IMR-90 (cell line): ENCODE measurements around the gene ATXN10. TPM values are rescaled to one million over a fixed set of nuclear protein-coding genes. Genes with fewer than 3 reads are reported as not detected.

Source experiments
- ATAC-seq: fragments of 200-7000 bp; cut with Tn5 transposase; 2 replicates; pipeline ENCODE4 v1.9.1; 2020; ENCODE audit warnings: low read depth, mild to moderate bottlenecking, moderate library complexity
- BruUV-seq: library from RNA; stranded (reverse); fragments of 400-500 nt; replicated peaks from 2 replicates; lab custom pipeline; 2021; lab: Mats Ljungman, UMichigan
- CTCF ChIA-PET: fragments of 300-600 bp; formaldehyde crosslinking; extraction: SDS; loops from one replicate; lab custom pipeline; 2021; ENCODE audit warnings: antibody characterized with exemption; lab: Yijun Ruan, JAX
- POLR2A ChIA-PET: fragments of 300-600 bp; sonication (Branson Sonifier 250); formaldehyde crosslinking; loops from one replicate; lab custom pipeline; 2022; ENCODE audit warnings: antibody characterized with exemption; ENCODE audit not compliant: unreplicated experiment; lab: Charles Lee
- DNase-seq: peaks from one replicate; pipeline ENCODE4 v3.0.0; 2013
- H2AFZ ChIP-seq: replicated peaks from 2 replicates; pipeline ENCODE3; 2013; ENCODE audit warnings: low read length, mild to moderate bottlenecking; ENCODE audit not compliant: poor library complexity
- H2AK5ac ChIP-seq: 2 replicates; pipeline ENCODE4 v1.6.1; 2013; ENCODE audit warnings: low read depth, low read length, inconsistent platforms
- H2AK9ac ChIP-seq: replicated peaks from 2 replicates; pipeline ENCODE3; 2013; ENCODE audit warnings: mild to moderate bottlenecking, low read depth, low read length, moderate library complexity; ENCODE audit not compliant: poor library complexity
- H2BK120ac ChIP-seq: 2 replicates; pipeline ENCODE4 v1.6.1; 2013; ENCODE audit warnings: low read depth, low read length, inconsistent platforms
- H2BK15ac ChIP-seq: 3 replicates; pipeline ENCODE4 v1.6.1; 2013; ENCODE audit warnings: low read depth, low read length, inconsistent platforms
- H2BK20ac ChIP-seq: 2 replicates; pipeline ENCODE4 v1.6.1; 2013; ENCODE audit warnings: low read depth, mild to moderate bottlenecking, inconsistent platforms, low read length, moderate library complexity
- H2BK5ac ChIP-seq: 2 replicates; pipeline ENCODE4 v1.6.1; 2013; ENCODE audit warnings: mild to moderate bottlenecking, low read depth, low read length, inconsistent platforms; ENCODE audit not compliant: poor library complexity, severe bottlenecking
- H3K14ac ChIP-seq: replicated peaks from 2 replicates; pipeline ENCODE4 v1.6.1; 2013; ENCODE audit warnings: low read depth, low read length, inconsistent platforms
- H3K18ac ChIP-seq: 2 replicates; pipeline ENCODE4 v1.6.1; 2013; ENCODE audit warnings: low read depth, low read length, control low read depth
- H3K23ac ChIP-seq: 2 replicates; pipeline ENCODE4 v1.6.1; 2013; ENCODE audit warnings: low read depth, low read length, inconsistent platforms
- H3K27ac ChIP-seq: 2 replicates; pipeline ENCODE4 v1.5.1; 2013; ENCODE audit warnings: mild to moderate bottlenecking, control low read depth, low read length; ENCODE audit not compliant: insufficient read depth
- H3K27me3 ChIP-seq: 2 replicates; pipeline ENCODE4 v1.6.1; 2013; ENCODE audit warnings: low read length; ENCODE audit not compliant: control insufficient read depth, insufficient read depth
- H3K36me3 ChIP-seq: 2 replicates; pipeline ENCODE4 v1.6.1; 2013; ENCODE audit warnings: low read length, mixed read lengths; ENCODE audit not compliant: control insufficient read depth, insufficient read depth
- H3K4ac ChIP-seq: 2 replicates; pipeline ENCODE4 v1.6.1; 2013; ENCODE audit warnings: low read depth, low read length, inconsistent platforms
- H3K4me1 ChIP-seq: 2 replicates; pipeline ENCODE4 v1.6.1; 2013; ENCODE audit warnings: low read length, mixed read lengths; ENCODE audit not compliant: control insufficient read depth, insufficient read depth
- H3K4me2 ChIP-seq: 2 replicates; pipeline ENCODE4 v1.6.1; 2013; ENCODE audit warnings: low read depth, mild to moderate bottlenecking, control low read depth, low read length, moderate library complexity
- H3K4me3 ChIP-seq: 2 replicates; pipeline ENCODE4 v1.5.1; 2013; ENCODE audit warnings: low read depth, mild to moderate bottlenecking, control low read depth, low read length, moderate library complexity; ENCODE audit not compliant: insufficient read depth
- H3K56ac ChIP-seq: 2 replicates; pipeline ENCODE4 v1.6.1; 2013; ENCODE audit warnings: low read length, inconsistent platforms; ENCODE audit not compliant: insufficient read depth; ENCODE audit errors: extremely low read depth
- H3K79me1 ChIP-seq, 2 experiments: 2 replicates each; pipeline ENCODE4 v1.6.1; 2013; ENCODE audit warnings: low read length in 2 of 2, inconsistent platforms in 1 of 2, low read depth in 1 of 2
- H3K9ac ChIP-seq: 2 replicates; pipeline ENCODE4 v1.6.1; 2013; ENCODE audit warnings: low read depth, low read length, control low read depth
- H3K9me1 ChIP-seq: 2 replicates; pipeline ENCODE4 v1.6.1; 2013; ENCODE audit warnings: low read length, inconsistent platforms; ENCODE audit not compliant: insufficient read depth
- H3K9me3 ChIP-seq: 2 replicates; pipeline ENCODE4 v1.6.1; 2013; ENCODE audit warnings: low read length; ENCODE audit not compliant: control insufficient read depth, insufficient read depth
- H4K20me1 ChIP-seq: 2 replicates; pipeline ENCODE4 v1.6.1; 2013; ENCODE audit warnings: low read length, inconsistent platforms; ENCODE audit not compliant: insufficient read depth
- H4K5ac ChIP-seq: 2 replicates; pipeline ENCODE4 v1.6.1; 2013; ENCODE audit warnings: mild to moderate bottlenecking, low read depth, low read length, control low read depth
- H4K8ac ChIP-seq, 2 experiments: 2 replicates each; pipeline ENCODE4 v1.6.1; 2013; ENCODE audit warnings: low read depth in 2 of 2, low read length in 2 of 2, control low read depth in 1 of 2, inconsistent platforms in 1 of 2
- H4K91ac ChIP-seq: 2 replicates; pipeline ENCODE4 v1.6.1; 2013; ENCODE audit warnings: low read depth, low read length, inconsistent platforms; ENCODE audit not compliant: insufficient read depth
- BHLHE40 ChIP-seq: fragments of 150-350 bp; IDR thresholded peaks from 2 replicates; pipeline ENCODE4 v1.6.1; 2016; ENCODE audit warnings: mild to moderate bottlenecking, low read depth, low read length
- CEBPB ChIP-seq: IDR thresholded peaks from 2 replicates; pipeline ENCODE4 v1.6.1; 2012; ENCODE audit warnings: low read depth, low read length, improper control_type of control experiment
- FOS ChIP-seq: fragments of 150-350 bp; IDR thresholded peaks from 2 replicates; pipeline ENCODE4 v1.6.1; 2016; ENCODE audit warnings: low read depth, low read length
- MXI1 ChIP-seq: IDR thresholded peaks from 2 replicates; pipeline ENCODE4 v1.6.1; 2012; ENCODE audit warnings: low read depth, mild to moderate bottlenecking, low read length, moderate library complexity, borderline replicate concordance
- RAD21 ChIP-seq: IDR thresholded peaks from 2 replicates; pipeline ENCODE4 v1.6.1; 2012; ENCODE audit warnings: low read length, improper control_type of control experiment
- RCOR1 ChIP-seq: IDR thresholded peaks from 2 replicates; pipeline ENCODE4 v1.6.1; 2012; ENCODE audit warnings: mild to moderate bottlenecking, low read length, improper control_type of control experiment; ENCODE audit not compliant: insufficient replicate concordance
- SMC3 ChIP-seq: fragments of 150-350 bp; IDR thresholded peaks from 2 replicates; pipeline ENCODE4 v1.6.1; 2016; ENCODE audit warnings: low read depth, mild to moderate bottlenecking, antibody characterized with exemption, low read length, moderate library complexity
- WGBS, 2 experiments: methylation state at CpG; one replicate each; pipeline versions ENCODE4 v1.1.5 to v1.1.7; 2013; ENCODE audit warnings: missing lambda C conversion rate in 2 of 2; ENCODE audit not compliant: insufficient read length in 1 of 2; ENCODE audit errors: extremely low coverage in 2 of 2; 5-methylcytosine and 5-hydroxymethylcytosine counted together
- dilution Hi-C: fragments of 300-500 bp; cut with HindIII; formaldehyde crosslinking; loops from one replicate; pipeline ENCODE4 v1.14.3; 2018; ENCODE audit warnings: low sequenced_read_pairs; ENCODE audit not compliant: unreplicated experiment
- in situ Hi-C: fragments of 300-500 bp; cut with MboI; formaldehyde crosslinking; loops from 3 replicates; pipeline ENCODE4 v1.14.3; 2019; ENCODE audit warnings: low sequenced_read_pairs, inconsistent platforms, mixed read lengths
- intact Hi-C: fragments of 100-400 bp; cut with micrococcal nuclease; formaldehyde crosslinking; loops from 2 replicates; pipeline ENCODE4 v1.10.0; 2022
- polyA plus RNA-seq, 3 experiments: library from polyadenylated mRNA; depleted of rRNA; stranded (reverse); fragments of >200 nt; gene quantifications; 2 replicates each; pipeline ENCODE4 v1.2.3, GENCODE V29; 2012; ENCODE audit warnings: low replicate concordance in 1 of 3
- total RNA-seq: library from RNA; depleted of rRNA; stranded (reverse); fragments of >200 nt; gene quantifications from 2 replicates; pipeline ENCODE4 v1.2.3, GENCODE V29; 2012
- TF ChIP-seq, protein P1 (sequence below): fragments of 150-350 bp; IDR thresholded peaks from 2 replicates; pipeline ENCODE4 v1.6.1; 2016; ENCODE audit warnings: low read depth, mild to moderate bottlenecking, low read length, moderate library complexity, borderline replicate concordance

ATXN10 gene
- total and polyA plus RNA-seq, 2 of the 4 experiments (the other 2 are of a cell fraction), result 116 to 231 TPM

DNA sequence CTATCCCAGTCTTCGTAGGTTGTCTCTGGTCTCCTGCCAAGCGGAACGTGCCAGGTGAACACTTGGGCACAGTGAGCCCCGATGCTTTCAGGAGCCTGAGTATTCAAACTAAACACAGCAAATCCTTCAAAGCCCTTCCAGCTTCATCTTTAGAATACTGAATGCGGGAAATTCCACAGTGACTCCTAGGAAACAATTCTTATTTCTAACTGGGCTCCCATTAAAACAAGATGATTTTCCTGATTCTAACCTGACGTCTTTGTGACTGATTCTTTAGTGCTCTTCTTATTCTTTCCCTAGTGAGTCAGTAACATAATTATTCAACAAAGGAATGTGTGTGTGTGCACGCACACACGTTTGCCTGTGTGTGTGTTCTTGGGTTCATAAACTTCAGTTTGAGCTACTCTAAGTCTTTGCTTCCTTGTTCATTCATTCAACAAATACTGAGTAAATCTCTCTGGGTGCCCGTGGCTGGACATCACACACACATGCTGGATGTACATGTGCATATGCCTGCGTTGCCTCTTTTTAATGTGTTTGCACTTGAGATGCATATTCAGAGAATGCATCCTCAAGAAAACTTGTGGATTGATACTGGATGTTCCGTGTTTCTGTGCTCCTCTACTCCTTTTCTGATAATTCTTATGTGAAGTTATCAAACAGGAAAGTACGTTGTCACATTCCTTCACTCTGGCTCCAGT, 170.8 kb downstream of the ATXN10 start:
- no peak overlapping the region for H3K14ac ChIP-seq
- H3K9ac ChIP-seq, result no peak overlapping the region
- H3K4ac ChIP-seq, result no peak overlapping the region
- intact Hi-C loops, result loop anchor here (10.0 kb wide), 1 partner anchor 258 kb away; no protein-coding TSS in a partner anchor
- H2AFZ ChIP-seq, result no peak overlapping the region
- no TSS peak for BruUV-seq
- H4K5ac ChIP-seq, result no peak overlapping the region
- peaks cover 12% of the 10 kb centered on the region for H3K36me3 ChIP-seq
- CTCF ChIA-PET, result interaction anchor here (0.8 to 1.9 kb wide), 2 partner anchors 11 to 41 kb away, joined by 3 to 7 read pairs; no protein-coding TSS in a partner anchor
- H3K4me3 ChIP-seq, result no peak overlapping the region
- H2AK9ac ChIP-seq, result no peak overlapping the region
- peaks cover 7% of the 10 kb centered on the region for H3K4me1 ChIP-seq
- TF ChIP-seq, protein P1, sequence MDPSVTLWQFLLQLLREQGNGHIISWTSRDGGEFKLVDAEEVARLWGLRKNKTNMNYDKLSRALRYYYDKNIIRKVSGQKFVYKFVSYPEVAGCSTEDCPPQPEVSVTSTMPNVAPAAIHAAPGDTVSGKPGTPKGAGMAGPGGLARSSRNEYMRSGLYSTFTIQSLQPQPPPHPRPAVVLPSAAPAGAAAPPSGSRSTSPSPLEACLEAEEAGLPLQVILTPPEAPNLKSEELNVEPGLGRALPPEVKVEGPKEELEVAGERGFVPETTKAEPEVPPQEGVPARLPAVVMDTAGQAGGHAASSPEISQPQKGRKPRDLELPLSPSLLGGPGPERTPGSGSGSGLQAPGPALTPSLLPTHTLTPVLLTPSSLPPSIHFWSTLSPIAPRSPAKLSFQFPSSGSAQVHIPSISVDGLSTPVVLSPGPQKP, result no peak
- no peak for TF ChIP-seq RCOR1
- TF ChIP-seq SMC3, result no peak
- TF ChIP-seq RAD21, result no peak
- no peak for TF ChIP-seq FOS
- TF ChIP-seq BHLHE40, result no peak
- no peak for TF ChIP-seq MXI1
- no peak for TF ChIP-seq CEBPB
- POLR2A ChIA-PET, result no interaction called here
- H2BK15ac ChIP-seq, result no peak overlapping the region
- H3K27me3 ChIP-seq, result no peaks in the 10 kb centered on the region
- H2BK5ac ChIP-seq, result no peak overlapping the region
- no peak overlapping the region for H2BK20ac ChIP-seq
- no peak overlapping the region for H3K18ac ChIP-seq
- H3K9me1 ChIP-seq, result peaks cover 25% of the 10 kb centered on the region
- DNase-seq (peak; percentile 77), ATAC-seq (no peak)
- WGBS, 2 experiments, result 92% methylated on average over 5 of the region's 12 CpGs; no CpG with 5 or more reads in 1 of the 2 experiments
- H2AK5ac ChIP-seq, result no peak overlapping the region
- H3K79me1 ChIP-seq, result peaks cover 34 to 59% of the 10 kb centered on the region in 2 experiments; a peak in 3 of 4 replicates
- H2BK120ac ChIP-seq, result no peak overlapping the region
- no peak overlapping the region for H4K91ac ChIP-seq
- H3K4me2 ChIP-seq, result no peak overlapping the region
- no peak overlapping the region for H4K8ac ChIP-seq
- peaks cover 19% of the 10 kb centered on the region; the same call in 1 of the 2 replicates for H4K20me1 ChIP-seq
- H3K27ac ChIP-seq, result no peak overlapping the region
- dilution Hi-C loops, result no loop called here
- H3K56ac ChIP-seq, result no peak overlapping the region
- in situ Hi-C loops, result loop anchor here (10.0 kb wide), 1 partner anchor 188 kb away; no protein-coding TSS in a partner anchor
- no peaks in the 10 kb centered on the region for H3K9me3 ChIP-seq
- H3K23ac ChIP-seq, result no peak overlapping the region
